GM19328 (cell line): ENCODE measurements around the gene FLRT3.

Experiments used
- ATAC-seq: cut with Tn5 transposase; IDR thresholded peaks from one replicate; pipeline ENCODE4 v1.9.1; 2021; ENCODE audit warnings: mild to moderate bottlenecking, moderate library complexity; ENCODE audit not compliant: unreplicated experiment

Gene FLRT3

DNA sequence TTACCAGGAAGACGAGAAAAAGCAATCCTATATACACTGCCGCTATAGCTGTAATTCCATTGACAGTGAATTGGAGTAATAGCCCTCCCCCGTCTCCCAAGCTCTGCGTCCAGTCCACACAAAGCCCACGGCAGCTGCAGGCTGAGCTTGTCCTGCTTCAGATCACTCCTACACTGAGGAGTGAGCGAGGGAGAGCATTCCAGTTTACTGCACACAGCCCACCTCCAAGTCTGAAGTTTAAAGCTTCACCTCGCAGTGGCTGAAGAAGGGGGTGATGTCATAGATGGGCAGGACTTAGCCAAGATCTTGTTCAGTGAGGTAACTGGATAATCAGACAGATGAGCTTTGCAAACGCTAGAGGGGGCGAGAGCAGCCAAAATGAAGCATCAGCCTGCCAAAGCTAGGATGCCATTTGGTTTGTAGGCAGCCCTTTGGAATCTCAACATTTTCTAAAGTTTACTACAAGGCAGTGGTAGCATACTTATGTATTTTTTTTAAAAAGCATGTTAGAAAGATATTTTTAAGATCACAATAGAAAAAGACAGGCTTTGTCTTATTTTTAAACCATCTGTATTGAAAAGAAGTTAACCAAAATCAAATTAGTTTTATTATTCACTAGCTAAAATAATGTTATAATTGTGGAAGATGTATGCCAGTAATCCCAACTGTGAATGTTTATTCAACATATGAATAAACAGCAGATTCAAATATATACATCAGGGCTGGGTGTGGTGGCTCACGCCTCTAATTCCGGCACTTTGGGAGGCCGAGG lies at the start of gene FLRT3:
FLRT3 (minus strand) TSS at position 213 of the 772 bp plus-strand sequence. CDS start 10,106 bp downstream, outside the sequence.
- peak; percentile 93 for ATAC-seq

DNA sequence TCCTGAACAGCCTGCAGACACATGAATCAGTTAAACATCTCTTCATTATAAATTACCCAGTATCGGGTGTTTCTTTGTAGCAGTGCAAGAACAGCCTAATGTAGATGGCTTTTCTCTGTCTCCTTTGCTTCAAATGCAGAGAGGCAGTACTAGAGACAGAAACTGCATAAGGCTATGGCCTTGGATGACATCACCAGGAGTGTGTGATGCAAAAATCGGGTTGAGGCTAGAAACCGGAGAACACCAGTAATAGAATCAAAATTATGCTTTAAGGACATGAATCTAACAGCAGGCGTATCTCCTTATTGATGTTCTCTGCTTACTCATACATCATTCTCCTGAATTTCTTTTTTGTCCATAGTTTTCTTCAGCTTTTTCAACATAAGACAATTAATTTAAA lies 49.3 kb upstream of the FLRT3 start:
- ATAC-seq = no peak

DNA sequence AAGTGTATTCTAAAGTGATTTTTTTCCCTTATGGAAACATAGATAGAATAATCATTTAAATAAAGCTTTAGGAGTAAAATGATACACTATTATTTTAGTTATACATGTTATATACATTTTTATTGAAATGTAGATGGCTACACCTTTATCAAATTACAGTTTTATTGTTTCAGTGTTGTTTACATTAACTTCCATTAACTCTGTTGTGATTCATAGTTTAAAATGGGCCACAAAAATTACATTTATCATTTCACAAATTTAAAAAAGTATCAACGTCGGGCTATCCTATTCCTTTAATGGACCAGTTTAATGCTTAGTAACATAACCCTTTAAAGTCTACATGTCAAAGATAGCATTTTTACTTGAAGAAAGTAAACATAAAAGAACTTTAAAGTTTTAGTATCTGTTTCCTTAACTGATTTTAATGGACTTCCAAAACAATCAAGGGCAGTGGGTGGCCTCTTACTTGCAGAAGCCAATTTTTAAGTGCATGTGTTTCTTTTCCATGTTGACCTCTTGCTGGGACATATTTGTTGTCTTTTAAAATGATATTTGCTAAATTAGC lies 47.8 kb upstream of the FLRT3 start:
- ATAC-seq = no peak

DNA sequence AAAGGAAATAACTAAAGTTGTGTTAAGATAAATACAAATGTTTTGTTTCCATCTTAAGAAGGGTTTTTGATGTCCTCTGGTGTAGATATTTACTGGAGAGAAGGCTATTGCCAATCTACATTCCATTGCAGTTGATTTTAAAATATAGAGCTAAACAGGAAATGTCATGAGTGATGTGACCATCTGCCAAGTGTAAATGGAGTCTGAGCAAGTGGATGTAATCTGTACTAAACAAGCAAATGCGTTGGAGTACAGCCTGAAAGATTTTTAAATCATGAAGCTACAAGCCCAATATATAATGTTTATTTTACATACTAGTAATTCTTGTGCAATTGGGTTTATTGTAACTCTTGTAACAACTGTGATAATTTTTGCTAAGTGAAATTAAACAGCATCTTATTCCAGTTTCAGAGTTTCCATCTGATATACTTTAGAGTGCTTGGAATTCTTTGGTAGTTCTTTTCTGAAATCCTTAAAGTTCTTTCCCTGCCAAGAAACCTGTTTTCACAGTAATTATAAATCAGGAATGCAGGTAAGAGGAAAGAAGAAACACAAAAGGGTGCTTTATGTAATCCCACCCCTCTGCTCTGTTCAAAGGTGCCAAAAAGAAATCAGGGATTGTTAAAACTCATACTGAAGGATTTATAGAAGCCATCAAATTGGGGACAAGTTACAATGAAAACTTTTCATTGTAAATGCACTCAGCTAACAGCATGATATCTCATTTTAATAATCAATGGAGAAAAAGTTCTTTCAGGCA lies 47.2 kb upstream of the FLRT3 start:
- no peak for ATAC-seq

DNA sequence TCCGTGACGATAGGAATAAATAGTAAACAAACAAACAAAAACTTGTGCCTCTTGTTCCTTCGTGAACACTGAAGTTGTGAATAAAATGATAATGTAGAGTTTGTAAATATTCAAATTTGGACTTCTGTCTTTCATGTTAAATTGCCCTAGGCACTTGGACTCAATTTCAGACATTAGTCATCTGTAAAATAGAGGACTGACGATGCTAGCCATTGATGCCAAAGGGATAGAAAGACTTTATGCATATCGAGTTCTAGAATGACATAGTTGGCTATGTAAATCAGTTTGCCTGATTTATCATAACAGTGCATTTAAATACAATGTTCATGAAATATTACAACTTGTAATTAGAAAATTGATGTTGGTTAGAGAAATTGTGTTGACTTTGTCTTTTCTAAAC lies 45.9 kb upstream of the FLRT3 start:
- ATAC-seq = no peak

DNA sequence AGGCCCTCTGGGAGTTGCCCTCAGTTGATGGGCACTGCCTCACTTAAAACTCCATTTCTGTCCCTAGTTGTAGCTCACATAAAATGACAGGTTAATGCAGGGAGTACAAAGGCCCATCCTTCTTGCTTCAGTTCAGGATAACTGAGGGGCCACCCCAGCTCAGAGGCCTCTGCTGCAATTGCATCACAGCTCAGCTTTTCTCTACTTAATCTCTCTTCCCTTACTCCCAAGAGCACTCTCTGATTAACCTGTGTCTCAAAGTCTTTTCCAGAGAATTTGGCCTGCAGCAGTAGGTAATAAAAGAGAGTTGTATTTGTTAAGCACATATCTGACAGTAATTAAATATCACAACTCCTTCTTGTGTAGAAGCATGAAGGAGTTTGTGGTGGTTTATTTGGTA lies 40.9 kb upstream of the FLRT3 start:
- no peak for ATAC-seq

DNA sequence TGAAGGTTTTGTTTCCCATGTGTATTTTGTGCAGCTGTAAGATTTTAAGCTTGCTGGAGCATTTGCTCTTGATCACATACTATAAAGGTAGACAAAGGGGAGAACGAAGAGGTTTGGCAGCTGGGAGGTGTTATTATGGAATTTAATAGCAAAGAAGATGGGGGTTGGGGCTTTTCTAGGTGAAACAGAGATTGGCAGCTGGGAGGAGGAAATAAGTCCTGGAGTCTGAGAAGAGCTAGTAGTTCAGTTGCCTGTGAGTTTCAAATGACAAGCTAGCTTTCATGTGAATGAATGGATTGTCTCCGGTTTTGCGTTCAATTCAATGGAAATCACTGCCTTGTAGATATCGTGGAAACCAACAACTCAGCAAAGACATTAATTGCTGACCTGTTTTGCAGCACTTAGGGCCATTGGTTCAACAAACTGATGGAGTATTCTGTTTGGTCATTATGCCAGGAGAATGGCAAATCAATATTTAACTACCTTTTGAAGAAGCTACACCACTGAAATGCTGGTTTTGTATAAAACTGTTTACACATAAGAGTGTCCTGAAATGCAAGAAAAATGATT lies 38.1 kb upstream of the FLRT3 start:
- ATAC-seq = no peak

DNA sequence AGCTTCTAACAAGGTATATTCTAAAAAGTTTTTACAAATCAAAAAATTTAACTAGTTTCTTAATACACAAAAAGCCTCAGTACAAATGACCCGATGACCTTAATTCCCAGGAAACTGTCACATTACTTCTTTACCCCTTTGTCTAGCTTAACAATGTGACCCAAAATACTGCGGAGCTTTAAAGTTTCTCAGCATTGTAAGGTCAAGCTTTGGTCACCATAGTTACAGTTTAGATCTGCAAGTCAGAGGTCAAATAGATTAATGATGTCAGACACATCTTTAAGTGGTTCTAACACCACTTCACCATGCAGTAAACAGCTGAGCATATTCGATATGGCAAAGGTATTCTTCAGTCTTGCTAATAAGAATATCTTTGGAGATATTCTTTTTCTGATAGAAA lies 36.8 kb upstream of the FLRT3 start:
- no peak for ATAC-seq

DNA sequence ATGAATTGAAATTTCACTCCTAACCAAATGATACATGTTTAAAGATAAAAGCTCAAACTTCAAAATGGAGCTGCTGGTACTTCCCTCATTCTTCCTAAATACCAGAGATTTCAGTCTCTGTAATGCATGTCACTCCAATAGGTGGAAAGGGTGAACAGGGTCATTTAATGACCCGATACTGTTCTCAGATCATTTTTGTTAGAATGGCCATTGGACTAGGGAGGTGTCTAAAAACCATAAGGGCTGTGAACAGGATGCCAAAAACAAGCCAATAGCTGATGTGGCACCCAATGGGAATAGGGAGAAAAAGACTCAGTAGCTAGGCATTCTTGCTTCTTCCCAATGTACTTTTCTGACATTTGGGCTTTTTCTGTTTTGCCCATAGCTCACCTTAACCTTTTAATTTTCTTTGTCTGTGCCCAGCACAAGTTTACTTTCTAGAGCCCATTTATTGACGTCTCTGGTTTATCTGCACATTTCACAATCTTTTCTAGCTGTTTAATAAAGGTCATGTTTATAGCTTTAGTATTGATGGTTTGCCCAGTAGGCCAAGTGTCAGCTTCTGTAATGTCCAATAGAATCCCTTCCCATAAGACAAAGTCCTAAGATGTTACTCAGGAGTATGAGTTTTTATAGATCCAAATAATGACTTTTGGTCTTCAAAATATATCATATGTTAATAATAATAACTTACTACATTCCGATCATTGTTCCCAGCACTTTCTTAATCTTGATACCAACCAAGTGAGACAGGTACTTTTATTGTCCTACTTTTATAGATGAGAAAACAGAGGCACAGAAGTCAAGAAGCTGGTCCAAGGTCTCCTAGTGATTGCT lies 24.3 kb upstream of the FLRT3 start:
- no peak for ATAC-seq

DNA sequence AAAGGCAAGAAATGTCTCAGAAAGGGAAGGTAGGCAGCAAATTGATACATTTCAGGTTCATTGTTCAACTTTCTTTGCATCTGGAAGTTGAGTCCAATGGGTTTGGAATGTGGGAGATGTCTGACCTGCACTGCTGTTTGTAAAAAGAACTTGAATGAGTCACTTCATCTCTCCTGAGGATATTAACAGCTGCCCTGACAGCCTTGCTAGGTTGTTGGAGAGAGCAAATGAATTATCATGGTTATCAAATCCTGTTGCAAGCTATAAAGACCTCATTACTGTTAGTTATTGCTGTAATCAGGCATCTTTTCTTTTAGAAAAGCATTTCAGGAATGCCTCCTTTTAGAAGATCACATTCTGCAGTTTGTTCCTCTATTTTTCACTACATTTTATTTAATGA lies 23.0 kb upstream of the FLRT3 start:
- no peak for ATAC-seq

DNA sequence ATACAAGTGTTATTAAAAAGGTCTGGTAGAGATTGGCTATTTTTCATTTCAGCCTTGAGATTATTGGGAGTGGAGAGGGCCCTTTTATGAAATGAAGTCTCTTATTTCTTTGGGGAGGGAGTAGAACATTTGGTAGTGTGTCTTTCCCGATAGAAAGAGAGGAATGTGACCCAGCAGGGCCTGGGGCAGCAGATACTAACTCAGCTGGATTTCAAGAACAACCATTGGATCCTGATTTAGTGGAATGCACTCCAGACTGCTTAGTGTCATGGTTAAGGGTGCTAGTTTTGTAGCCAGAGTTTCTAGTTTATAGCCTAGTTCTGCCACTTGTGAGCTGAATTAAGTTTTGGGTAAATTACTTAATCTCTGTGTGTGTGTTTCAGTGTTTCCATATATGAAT lies 18.4 kb upstream of the FLRT3 start:
- ATAC-seq = no peak

DNA sequence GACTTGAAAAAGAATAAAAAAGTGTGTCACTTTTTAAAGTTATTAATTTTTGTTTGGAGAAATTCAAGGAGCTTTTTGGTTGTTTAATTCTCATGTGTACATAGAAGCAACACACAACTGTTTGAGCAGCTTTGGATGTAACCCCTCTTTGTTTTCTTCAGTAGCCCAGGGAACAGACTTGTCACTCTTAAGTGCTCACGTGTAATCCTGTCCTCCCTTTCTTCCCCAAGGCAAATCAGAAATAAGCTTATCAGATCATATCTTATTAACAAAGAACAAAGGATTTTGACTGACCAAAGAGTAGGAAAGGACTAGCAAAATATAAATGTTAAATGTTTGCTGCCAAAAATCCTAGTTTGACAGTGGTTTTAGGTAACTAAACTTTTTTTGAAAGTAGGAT lies 7.3 kb upstream of the FLRT3 start:
- no peak for ATAC-seq

DNA sequence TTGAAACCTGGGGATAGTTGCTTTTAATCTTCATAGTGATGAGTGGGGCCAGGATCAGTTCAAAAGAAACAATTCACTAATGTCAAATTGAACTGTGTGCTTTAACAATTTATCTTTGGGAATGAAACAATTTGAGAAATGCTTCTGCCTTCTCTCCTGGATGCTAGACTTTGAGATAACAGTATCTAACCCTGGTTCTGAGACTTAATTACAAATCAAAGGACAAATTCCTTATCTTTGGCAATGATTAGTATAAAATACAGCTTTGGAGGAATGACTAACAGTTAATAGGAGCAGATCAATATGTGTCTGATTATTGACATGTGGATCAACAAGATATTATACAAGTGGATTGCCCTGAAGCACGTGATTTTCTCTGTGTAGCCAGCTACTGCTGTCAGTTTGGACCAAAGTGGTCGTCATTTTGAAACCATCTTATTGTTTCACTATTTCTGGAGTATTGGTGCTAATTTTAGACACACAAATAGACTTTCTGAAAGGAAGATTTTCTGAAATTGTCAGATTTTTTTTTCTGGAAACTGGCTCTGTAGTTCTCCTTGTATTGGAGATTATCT lies 6.2 kb upstream of the FLRT3 start:
- no peak for ATAC-seq

DNA sequence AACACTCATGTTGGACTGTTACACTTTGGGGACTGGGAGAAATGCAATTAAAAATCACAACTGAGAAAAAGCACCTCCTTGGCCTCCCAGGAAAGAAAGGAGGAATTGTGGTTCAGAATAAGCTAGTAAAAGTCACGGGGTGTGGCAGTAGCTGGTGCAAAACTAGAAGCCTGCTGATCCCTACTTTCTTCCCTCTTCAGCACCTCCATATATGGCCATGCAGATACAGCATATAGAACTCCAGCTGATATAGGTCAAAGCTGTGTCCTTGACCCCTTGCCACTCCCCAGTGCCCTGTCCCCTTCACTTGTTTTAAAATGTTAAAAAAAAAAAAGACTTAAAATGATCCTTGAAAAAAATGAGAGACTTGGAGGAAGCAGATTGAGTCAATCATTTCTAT lies 5.5 kb upstream of the FLRT3 start:
- no peak for ATAC-seq

DNA sequence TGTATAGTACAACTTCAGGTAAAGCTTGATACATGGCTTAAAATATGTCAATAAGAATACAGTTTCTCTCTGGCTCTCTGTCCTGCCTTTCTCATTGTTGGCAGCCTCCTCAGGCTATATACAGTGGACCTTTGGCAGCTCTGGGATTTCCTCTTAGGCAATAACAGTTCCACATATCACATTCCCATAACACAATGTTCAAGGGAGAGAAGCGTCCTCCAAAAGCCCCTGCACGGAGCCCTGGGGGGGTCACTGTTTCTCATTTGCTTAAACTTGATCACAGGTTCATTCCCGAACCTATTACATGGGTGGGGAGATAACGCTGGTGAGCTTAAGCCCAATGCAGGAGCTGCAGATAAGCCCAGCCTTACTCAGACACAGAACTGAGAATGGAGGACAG lies 4.4 kb upstream of the FLRT3 start:
- no peak for ATAC-seq

DNA sequence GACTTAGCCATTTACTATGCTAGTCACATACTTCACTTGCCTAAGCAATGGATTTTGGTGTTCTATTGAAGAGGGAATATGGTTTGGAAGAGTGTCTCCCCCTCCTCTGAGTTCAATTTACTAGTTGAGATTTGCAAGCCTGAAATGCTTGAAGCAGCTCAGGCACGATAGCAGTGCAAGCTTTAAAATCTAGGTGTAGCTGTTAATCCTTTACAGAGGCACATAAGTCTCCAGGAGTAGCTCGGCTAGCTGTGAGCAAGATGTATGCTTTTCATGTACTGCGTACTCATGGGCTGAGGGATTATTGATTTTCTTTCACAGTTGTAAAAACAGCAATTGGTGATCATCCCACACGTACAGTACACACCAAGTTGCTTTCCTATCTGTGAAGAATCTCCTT lies 726 bp downstream of the FLRT3 start:
- no peak for ATAC-seq

DNA sequence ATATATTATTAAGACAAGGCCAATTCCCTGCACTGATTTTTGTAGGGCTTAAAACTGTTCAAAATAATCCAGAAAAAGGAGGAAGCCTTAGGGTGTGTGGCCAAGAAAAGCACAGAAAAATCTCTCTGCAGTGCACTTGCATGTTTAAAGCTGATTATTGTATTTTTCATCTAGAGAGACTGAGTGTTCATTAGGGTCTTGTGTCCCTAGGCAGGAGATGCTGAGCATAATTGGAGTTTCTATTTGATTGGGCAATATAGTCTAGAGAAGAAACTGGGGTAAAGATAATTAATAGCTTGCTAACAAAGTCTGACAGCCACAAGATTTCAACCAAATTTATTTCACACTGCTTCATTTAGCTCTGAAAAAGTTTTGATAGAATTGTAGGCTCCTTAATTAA lies 2.4 kb downstream of the FLRT3 start:
- ATAC-seq = no peak

DNA sequence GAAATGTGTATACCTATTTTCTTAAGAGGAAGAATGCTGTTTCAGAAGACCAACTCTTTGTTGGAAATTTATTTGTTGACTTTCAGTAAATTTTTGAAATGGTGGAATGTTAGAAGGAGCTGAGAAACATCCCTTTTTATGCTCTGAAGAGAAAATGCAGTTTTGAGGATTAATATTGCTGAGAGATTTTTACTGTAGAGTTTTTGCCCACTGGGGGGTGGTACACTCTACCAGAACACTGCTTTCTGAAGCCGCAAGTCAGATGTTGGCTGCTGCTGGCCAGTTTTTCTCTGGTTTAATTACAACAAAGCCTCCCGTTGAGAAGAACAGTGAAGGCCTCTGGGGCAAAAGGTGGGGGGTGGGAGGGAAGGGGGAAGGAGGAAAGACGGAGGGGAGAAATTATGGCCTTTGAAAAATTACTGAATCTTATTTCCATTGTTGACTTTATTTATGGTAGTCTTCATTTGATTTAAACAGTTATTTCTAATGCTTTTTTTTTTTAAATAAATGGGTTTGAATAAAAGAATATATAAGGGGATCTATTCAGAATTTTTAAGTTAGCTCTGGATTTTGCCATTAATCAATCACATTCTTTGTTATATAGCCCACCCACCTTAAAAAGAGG lies 3.0 kb downstream of the FLRT3 start:
- ATAC-seq = no peak

DNA sequence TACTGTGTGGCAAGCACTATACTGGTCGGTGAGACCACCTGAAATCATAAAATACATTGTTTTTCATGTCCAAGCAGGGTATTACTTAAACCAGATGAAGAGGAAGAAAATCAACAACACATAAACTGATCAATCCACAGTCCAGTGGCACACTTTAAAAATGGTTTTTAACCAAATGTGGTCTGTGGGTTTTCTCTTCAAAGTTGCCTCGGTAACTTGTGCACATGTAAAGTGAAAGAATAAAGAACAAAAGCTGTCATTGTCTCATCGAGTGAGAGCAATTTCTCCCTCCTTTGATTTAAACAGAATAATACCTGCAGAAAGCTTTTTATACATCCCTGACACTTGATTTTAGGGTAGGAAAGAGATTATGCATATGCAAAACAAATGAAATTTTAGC lies 3.7 kb downstream of the FLRT3 start:
- ATAC-seq = no peak

DNA sequence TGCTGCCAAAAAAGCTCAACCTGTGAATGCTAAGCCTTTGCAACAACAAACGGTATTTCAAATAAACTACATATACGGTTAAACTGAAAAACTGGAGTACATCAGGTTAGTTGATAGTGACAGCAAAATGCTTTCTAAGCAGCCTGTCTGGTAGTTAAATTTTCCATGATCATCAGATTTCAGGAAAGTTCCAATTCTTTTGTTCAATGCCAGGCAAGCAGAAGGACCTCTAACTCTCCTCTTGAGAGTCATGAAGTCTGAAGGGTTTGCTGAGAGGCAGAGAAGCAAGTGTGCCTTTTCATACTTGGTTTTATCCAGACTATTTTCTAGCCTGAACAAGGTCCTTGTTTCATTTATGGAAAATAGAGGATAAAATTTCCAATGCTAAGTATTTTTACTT lies 4.5 kb downstream of the FLRT3 start:
- ATAC-seq = no peak
